Measurements from ENCODE around the gene VASP.

DNA sequence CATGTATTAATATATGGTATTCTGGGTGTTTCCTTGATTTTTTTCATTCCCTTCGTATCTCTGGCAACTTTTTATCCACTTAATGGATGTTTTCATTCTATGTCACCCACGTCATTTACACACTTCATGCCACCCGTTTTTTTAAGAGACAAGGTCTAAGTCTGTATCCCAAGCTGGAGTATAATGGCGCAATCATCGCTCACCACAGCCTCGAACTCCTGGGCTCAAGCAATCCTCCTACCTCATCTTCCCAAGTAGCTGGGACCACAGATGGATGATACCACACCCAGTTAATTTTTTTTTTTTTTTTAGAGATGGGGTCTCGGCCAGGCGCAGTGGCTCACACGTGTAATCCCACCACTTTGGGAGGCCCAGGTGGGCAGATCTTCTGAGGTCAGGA, 3.4 kb upstream of the VASP start:
- TF ChIP-seq, protein P1, sequence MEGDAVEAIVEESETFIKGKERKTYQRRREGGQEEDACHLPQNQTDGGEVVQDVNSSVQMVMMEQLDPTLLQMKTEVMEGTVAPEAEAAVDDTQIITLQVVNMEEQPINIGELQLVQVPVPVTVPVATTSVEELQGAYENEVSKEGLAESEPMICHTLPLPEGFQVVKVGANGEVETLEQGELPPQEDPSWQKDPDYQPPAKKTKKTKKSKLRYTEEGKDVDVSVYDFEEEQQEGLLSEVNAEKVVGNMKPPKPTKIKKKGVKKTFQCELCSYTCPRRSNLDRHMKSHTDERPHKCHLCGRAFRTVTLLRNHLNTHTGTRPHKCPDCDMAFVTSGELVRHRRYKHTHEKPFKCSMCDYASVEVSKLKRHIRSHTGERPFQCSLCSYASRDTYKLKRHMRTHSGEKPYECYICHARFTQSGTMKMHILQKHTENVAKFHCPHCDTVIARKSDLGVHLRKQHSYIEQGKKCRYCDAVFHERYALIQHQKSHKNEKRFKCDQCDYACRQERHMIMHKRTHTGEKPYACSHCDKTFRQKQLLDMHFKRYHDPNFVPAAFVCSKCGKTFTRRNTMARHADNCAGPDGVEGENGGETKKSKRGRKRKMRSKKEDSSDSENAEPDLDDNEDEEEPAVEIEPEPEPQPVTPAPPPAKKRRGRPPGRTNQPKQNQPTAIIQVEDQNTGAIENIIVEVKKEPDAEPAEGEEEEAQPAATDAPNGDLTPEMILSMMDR (conservative IDR thresholded peaks at IDR 0.05), result no peak
- no peak for TF ChIP-seq ZFX (IDR thresholded peaks at IDR 0.05)

Data from C4-2B (cell line).